ENCODE results near the gene GOLGA3. TPM values are rescaled to one million over a fixed set of nuclear protein-coding genes. Genes with fewer than 3 reads are reported as not detected.

Gene GOLGA3
- total RNA-seq, 1 donor from 2014 or later: 62.0 TPM

- TF ChIP-seq, protein P1, sequence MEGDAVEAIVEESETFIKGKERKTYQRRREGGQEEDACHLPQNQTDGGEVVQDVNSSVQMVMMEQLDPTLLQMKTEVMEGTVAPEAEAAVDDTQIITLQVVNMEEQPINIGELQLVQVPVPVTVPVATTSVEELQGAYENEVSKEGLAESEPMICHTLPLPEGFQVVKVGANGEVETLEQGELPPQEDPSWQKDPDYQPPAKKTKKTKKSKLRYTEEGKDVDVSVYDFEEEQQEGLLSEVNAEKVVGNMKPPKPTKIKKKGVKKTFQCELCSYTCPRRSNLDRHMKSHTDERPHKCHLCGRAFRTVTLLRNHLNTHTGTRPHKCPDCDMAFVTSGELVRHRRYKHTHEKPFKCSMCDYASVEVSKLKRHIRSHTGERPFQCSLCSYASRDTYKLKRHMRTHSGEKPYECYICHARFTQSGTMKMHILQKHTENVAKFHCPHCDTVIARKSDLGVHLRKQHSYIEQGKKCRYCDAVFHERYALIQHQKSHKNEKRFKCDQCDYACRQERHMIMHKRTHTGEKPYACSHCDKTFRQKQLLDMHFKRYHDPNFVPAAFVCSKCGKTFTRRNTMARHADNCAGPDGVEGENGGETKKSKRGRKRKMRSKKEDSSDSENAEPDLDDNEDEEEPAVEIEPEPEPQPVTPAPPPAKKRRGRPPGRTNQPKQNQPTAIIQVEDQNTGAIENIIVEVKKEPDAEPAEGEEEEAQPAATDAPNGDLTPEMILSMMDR (conservative IDR thresholded peaks at IDR 0.05): no peak
- peaks cover 30% of the 10 kb centered on the region for H3K36me3 Mint-ChIP-seq
- no peak for DNase-seq (ENCODE audit: extremely low spot score, unreplicated experiment)
Observed at GRCh38 chr12:132743831-132744230, 84.8 kb downstream of the GOLGA3 start.

DNA sequence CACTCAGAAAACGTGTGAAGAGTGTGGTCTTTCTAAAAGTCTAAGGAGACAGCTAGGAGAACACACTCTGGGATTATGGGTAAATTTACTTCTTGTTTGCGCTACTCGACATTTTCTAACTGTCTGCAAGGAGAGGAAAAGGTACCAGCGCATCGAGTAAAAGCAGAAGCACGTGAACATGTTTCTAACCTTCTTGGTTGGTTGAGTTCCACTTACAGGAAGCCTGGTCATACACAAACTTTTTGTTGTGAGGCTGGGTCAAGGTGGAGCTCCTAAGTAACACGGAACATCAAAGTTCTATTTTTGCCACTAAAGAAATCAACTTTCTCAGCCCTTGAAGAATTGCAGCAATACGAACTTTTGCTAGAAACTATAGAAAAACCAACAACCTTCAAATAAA is 87.0 kb downstream of the GOLGA3 start:
- no peaks in the 10 kb centered on the region for H3K9me3 Mint-ChIP-seq
- H3K27me3 Mint-ChIP-seq: no peaks in the 10 kb centered on the region
- H3K4me1 Mint-ChIP-seq (ENCODE audit: unreplicated experiment): no peaks in the 10 kb centered on the region
- H3K4me3 Mint-ChIP-seq: no peak overlapping the region
- no peak overlapping the region for H3K27ac Mint-ChIP-seq
- TF ChIP-seq, protein P1 (conservative IDR thresholded peaks at IDR 0.05): no peak
- H3K36me3 Mint-ChIP-seq: peaks cover 36% of the 10 kb centered on the region
- no peak for DNase-seq (ENCODE audit: extremely low spot score, unreplicated experiment)

More at GRCh38 chr12:132743831-132744230, 84.8 kb downstream of the GOLGA3 start:
- no peaks in the 10 kb centered on the region for H3K9me3 Mint-ChIP-seq
- H3K27me3 Mint-ChIP-seq: no peaks in the 10 kb centered on the region
- H3K4me3 Mint-ChIP-seq: no peak overlapping the region
- no peak overlapping the region for H3K27ac Mint-ChIP-seq
- H3K4me1 Mint-ChIP-seq (ENCODE audit: unreplicated experiment): no peaks in the 10 kb centered on the region

DNA sequence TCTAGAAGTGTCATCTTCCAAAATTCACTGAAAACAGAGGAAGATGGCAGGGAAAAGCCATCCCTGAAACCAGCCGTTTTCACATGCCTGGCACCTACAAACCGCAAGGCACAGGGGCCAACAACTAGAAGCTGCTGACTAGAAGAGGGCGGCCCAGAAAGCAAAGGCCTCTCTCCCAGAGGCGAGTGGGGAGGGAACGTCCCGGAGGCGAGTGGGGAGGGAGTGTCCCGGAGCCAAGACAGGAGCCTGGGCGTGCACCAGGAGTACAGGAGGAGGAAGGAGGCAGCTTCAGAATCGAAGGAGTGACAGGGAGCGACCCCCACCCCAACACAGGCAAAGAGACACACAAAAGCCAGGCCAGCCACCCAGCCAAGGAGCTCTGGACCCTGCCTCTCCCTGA is 88.0 kb downstream of the GOLGA3 start:
- Mint-ChIP-seq H3K36me3 (peaks cover 36% of the 10 kb centered on the region), H3K27me3 (no peaks in the 10 kb centered on the region), H3K4me3 (no peak overlapping the region), H3K27ac (no peak overlapping the region), H3K4me1 (ENCODE audit: unreplicated experiment) (no peaks in the 10 kb centered on the region), H3K9me3 (no peaks in the 10 kb centered on the region)
- DNase-seq (ENCODE audit: extremely low spot score, unreplicated experiment): no peak
- TF ChIP-seq, protein P1 (conservative IDR thresholded peaks at IDR 0.05): no peak

GRCh38 chr12:132740313-132740646 is 88.4 kb downstream of the GOLGA3 start:
- no peaks in the 10 kb centered on the region for H3K27me3 Mint-ChIP-seq
- no peaks in the 10 kb centered on the region for H3K9me3 Mint-ChIP-seq
- no peaks in the 10 kb centered on the region for H3K4me1 Mint-ChIP-seq (ENCODE audit: unreplicated experiment)
- TF ChIP-seq, protein P1 (conservative IDR thresholded peaks at IDR 0.05): no peak
- DNase-seq (ENCODE audit: extremely low spot score, unreplicated experiment): no peak
- no peak overlapping the region for H3K27ac Mint-ChIP-seq
- H3K36me3 Mint-ChIP-seq: peaks cover 33% of the 10 kb centered on the region
- no peak overlapping the region for H3K4me3 Mint-ChIP-seq

GRCh38 chr12:132739600-132740312 is 88.9 kb downstream of the GOLGA3 start:
- Mint-ChIP-seq H3K9me3 (no peaks in the 10 kb centered on the region), H3K27ac (no peak overlapping the region), H3K4me1 (ENCODE audit: unreplicated experiment) (no peaks in the 10 kb centered on the region), H3K27me3 (no peaks in the 10 kb centered on the region), H3K4me3 (no peak overlapping the region), H3K36me3 (peaks cover 33% of the 10 kb centered on the region)
- TF ChIP-seq, protein P1 (conservative IDR thresholded peaks at IDR 0.05): no peak
- no peak for DNase-seq (ENCODE audit: extremely low spot score, unreplicated experiment)
